Heart left ventricle (tissue), 13 donors: Measurements from ENCODE around the gene ADAM19.

Source experiments
- CTCF ChIP-seq, 12 donors: fragments of 200-600 bp; sonication (generic) in 4 of 12; IDR thresholded peaks; one replicate each; pipeline versions ENCODE4 v1.5.0 to v1.8.0; 2018 to 2022; ENCODE audit warnings: antibody characterized with exemption in 12 of 12, mild to moderate bottlenecking in 5 of 12
- POLR2A ChIP-seq, 2 donors: fragments of 450-650 bp; IDR thresholded peaks; one replicate each; pipeline ENCODE4 v1.6.1; 2017; ENCODE audit warnings: antibody characterized with exemption in 2 of 2, mild to moderate bottlenecking in 2 of 2, moderate library complexity in 2 of 2
- donor health status: ischemic (EF 13 %, LVEDD 7.1; RV severe dilation, severe dysfunction).
- donor health status: DM: no; HTN: yes; CAD: no.
- donor health status: DM: no; HTN: no; CAD: no.
- donor health status: ischemic (EF 25% LVEDD 6.9; RV normal size, moderate dysfunction).
- donor health status: ischemic (EF 25% LVEDD 5.7; RV mildly dilated, moderate dysfunction).
- donor health status: ischemic (EF 35%, LVEDD 5.7; RV mildly dilated, moderate dysfunction).
- donor health status: nonischemic (EF 11% LVEDD 7.7; RV severe dilation, severe dysfunction).
- donor health status: DM: yes; HTN: yes; CAD: no.
- donor health status: PGD.
- donor health status: ischemic (EF 29% LVEDD 5.4; RV normal size, mild dysfunction).
- donor health status: nonischemic (EF 23%, LVEDD 6.1; RV moderate dilation, normal function).

GRCh38 chr5:157506981-157507780 is 68.4 kb downstream of the ADAM19 start:
- TF ChIP-seq CTCF (IDR thresholded peaks at IDR 0.05) (no peak), POLR2A (IDR thresholded peaks at IDR 0.05) (no peak)
